ENCODE results near the gene ADAM15.

ADAM15 gene

DNA sequence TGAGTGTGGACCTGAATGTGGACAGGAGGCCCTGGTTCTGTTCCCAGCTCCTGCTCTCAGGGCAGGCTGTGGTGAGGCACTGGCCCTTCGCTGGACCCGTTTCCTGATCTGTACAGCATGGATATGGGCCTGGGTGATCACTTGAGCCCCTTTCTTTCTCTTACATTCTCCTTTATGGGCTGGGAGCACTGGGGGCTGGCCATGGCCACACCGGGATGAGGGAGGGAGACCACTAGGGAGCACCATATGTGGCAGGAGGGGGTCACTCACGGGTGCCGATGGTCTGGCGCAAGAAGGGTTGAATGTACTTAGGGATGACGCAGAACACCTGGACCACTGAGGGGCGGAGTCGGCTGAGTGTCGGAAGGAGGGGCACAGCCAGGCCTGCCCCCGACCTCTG, 20.2 kb upstream of the ADAM15 start:
- Histone ChIP-seq H3K9ac (ENCODE audit: low read depth, low read length) (no peak overlapping the region), H3K36me3 (ENCODE audit: insufficient read depth, low read length) (no peaks in the 10 kb centered on the region), H3K4me1 (ENCODE audit: insufficient read depth, low read length) (peaks cover 9% of the 10 kb centered on the region; the same call in 1 of the 2 replicates), H3K9me3 (ENCODE audit: control insufficient read depth, insufficient read depth, low read length) (no peaks in the 10 kb centered on the region)

DNA sequence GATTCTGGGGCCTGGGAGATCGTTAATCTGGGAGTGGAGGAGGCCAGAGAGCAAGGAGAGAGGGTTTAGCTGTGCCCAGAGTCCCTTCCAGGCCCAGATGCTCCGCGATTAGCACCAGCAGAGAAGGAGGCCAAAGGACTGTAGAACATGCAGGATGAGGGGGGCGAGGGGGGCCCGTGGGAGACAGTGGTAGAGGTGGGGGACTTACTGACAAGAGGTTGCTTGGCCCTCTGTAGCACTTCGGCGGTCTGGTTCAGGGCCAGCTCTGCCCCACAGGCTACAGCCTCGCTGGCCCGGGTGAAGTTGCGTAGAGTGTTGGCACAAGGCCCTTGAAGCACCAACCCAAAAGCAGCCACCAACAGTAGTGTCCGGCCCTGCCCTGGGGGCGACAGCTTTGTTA, 18.2 kb upstream of the ADAM15 start:
- no peak overlapping the region for H3K9ac ChIP-seq (ENCODE audit: low read depth, low read length)
- H3K9me3 ChIP-seq (ENCODE audit: control insufficient read depth, insufficient read depth, low read length): no peaks in the 10 kb centered on the region
- no peaks in the 10 kb centered on the region for H3K4me1 ChIP-seq (ENCODE audit: insufficient read depth, low read length)
- H3K36me3 ChIP-seq (ENCODE audit: insufficient read depth, low read length): no peaks in the 10 kb centered on the region

DNA sequence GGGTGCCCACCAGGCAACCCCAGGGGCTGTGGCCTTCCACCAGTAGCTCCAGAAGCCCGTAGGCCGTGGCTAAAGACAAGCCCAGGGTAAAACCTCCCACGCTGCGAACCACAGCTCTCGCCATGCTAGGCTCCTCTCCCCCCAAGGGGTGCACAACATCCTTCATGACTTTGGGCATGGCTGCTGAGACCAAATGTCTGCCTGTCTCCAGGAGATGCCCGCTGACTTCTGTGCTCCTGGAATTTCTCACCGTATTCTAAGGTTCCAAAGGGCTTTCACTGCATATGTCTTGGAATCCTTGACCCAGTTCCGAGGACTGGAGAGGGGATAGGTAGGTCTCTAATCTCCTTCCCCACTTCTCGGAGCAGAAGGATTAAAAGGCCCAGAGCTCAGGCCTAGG, 17.6 kb upstream of the ADAM15 start, which contains the start of the genes DCST1 and DCST2:
DCST1 (plus strand) TSS at position 301 of the 400 bp plus-strand sequence. CDS start 213 bp downstream, outside the sequence.
DCST2 (minus strand) TSS at position 258 of the 400 bp plus-strand sequence; CDS start at position 178, 80 bp downstream.
- H3K4me1 ChIP-seq (ENCODE audit: insufficient read depth, low read length): no peaks in the 10 kb centered on the region
- no peaks in the 10 kb centered on the region for H3K9me3 ChIP-seq (ENCODE audit: control insufficient read depth, insufficient read depth, low read length)
- no peaks in the 10 kb centered on the region for H3K36me3 ChIP-seq (ENCODE audit: insufficient read depth, low read length)
- no peak within 1 kb of the TSS for H3K9ac ChIP-seq (ENCODE audit: low read depth, low read length)

DNA sequence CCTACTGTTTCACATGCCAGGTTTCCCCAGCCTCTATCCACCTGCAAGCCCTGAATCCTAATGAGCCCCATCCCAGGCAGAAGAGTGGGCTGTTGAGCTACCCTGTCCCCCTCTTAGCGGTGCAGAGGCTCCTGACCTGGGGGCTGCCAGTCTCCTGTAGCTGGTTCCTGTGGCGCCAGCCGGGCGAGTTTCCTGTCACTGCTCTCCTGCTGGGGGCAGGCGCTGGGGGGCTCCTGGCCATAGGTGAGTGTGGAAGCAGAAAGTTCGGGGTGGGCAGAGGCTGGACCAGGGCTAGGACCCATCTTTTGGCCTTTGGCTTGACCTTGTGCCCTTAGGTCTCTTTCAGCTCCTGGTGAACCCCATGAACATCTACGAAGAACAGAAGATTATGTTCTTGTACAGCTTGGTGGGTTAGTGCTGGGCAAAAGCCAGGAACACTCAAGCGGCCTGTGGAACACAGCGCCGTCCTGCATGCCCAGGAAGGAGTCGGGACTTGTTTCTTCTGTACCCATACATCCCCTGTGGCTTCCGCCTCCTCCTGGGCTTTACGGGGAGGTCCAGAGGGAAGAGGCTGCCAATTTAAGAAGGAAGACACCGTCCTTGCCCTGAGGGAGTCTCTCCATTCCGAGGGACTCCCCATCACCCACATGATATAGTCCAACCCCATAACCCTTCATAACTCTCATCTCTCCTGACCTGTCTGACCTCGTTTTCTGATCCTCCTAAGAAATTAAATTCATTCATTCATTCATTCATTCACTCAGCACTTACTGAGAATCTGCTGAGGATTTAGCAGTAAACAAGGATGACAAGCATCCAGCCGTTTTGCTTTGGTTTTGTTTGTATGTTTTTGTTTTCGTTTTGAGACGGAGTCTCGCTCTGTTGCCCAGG, 16.6 kb upstream of the ADAM15 start:
- Histone ChIP-seq H3K9me3 (ENCODE audit: control insufficient read depth, insufficient read depth, low read length) (no peaks in the 10 kb centered on the region), H3K9ac (ENCODE audit: low read depth, low read length) (no peak overlapping the region), H3K4me1 (ENCODE audit: insufficient read depth, low read length) (no peaks in the 10 kb centered on the region), H3K36me3 (ENCODE audit: insufficient read depth, low read length) (no peaks in the 10 kb centered on the region)

DNA sequence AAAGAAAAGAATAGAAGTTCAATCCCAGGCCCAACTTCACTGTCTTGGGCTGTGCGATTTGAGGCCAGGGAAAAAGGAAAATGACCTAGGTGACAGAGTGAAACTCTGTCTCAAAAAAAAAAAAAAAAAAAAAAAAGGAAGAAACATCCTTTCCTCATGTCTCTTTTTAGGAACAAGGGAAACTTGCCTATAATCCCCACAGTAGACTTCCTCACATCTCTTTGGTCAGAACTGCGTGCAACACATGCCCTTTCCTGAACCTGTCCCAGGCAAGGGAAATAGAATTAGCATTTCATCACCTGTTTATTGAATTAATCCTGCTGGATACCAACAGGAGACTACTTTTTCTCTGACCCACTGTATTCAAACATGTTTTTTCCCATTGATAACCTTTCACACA, 15.2 kb upstream of the ADAM15 start:
- no peaks in the 10 kb centered on the region for H3K9me3 ChIP-seq (ENCODE audit: control insufficient read depth, insufficient read depth, low read length)
- H3K9ac ChIP-seq (ENCODE audit: low read depth, low read length): no peak overlapping the region
- no peaks in the 10 kb centered on the region for H3K4me1 ChIP-seq (ENCODE audit: insufficient read depth, low read length)
- no peaks in the 10 kb centered on the region for H3K36me3 ChIP-seq (ENCODE audit: insufficient read depth, low read length)

DNA sequence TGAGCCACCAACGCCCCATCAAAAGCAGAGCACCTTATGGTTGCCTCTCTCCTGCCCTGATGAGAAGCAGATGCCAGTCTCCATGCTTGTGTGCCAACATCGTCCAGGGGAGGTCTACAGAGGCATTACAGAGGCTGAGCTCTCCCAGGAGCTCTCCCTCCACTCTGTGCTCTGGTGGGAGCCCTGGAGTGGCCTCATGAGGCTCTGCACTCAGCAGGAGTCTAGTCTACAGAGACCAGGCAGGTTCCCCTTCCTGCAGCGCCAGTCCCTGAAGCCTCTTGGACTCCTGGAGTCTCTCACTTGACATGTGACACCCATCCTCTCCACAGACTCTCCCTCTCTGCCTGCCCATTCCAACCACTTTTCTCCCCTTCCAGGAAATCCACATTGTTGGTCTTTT, 14.1 kb upstream of the ADAM15 start:
- H3K9ac ChIP-seq (ENCODE audit: low read depth, low read length): no peak overlapping the region
- no peaks in the 10 kb centered on the region for H3K36me3 ChIP-seq (ENCODE audit: insufficient read depth, low read length)
- no peaks in the 10 kb centered on the region for H3K4me1 ChIP-seq (ENCODE audit: insufficient read depth, low read length)
- no peaks in the 10 kb centered on the region for H3K9me3 ChIP-seq (ENCODE audit: control insufficient read depth, insufficient read depth, low read length)

DNA sequence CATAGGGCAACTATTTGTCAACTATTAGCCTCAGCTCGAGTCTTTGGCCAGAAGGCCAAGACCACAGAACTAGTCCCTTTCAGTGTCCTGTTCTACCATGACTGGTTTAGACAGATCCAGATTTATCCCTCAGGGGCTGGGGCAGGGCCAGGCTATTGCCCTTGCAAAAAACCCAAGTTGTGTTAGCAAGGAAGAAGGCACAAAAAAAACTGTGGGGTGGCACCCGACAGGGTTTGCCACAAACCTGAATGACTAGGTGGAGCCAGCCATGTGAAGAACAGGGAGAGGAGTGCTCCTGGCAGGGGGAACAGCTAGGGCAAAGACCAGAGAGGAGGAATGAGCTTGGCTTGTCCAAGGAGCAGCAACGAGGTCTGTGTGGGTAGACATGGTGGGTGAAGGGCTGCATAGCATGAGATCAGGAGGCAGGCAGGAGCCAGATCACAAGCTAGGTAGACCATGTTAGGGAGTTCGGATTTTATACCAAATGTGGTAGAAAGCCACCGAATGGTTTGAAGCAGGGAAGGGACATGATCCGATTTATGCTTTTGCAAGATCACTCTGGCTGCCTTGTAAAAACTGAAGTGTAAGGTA, 13.2 kb upstream of the ADAM15 start:
- Histone ChIP-seq H3K9me3 (ENCODE audit: control insufficient read depth, insufficient read depth, low read length) (no peaks in the 10 kb centered on the region), H3K4me1 (ENCODE audit: insufficient read depth, low read length) (no peaks in the 10 kb centered on the region), H3K36me3 (ENCODE audit: insufficient read depth, low read length) (no peaks in the 10 kb centered on the region), H3K9ac (ENCODE audit: low read depth, low read length) (no peak overlapping the region)

DNA sequence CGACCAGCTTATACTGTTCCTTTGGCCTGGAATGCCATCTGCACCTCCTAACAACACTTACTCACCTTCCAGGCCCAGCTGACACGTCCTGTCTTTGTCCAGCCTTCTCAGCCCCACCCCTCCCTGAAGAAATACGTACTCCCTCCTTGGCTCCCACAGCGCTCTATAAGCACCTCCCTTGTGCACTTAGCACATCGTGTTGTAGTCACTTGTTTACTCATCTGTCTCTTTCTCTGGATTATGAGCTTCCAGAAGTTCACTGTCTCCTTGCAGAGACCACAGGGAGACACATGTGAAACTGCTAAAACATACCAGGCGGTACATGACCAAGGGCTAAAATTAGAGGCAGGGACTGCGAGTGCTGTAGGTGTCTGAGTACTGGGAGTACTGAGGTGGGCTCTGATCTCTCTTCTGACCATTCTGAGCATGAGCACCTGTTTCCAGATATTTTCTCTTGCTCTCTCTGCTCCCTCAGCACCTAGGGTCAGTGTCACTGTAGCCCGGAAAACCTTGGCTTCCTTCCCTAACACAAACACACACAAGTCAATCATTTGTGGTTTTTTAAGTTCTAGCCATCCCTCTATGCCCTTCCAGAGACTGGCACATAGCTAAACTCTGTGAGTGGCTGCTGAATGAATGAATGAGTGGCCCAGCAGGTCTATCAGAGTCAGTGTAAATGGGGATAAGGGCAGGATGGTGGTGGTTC, 12.4 kb upstream of the ADAM15 start:
- Histone ChIP-seq H3K9ac (ENCODE audit: low read depth, low read length) (no peak overlapping the region), H3K36me3 (ENCODE audit: insufficient read depth, low read length) (no peaks in the 10 kb centered on the region), H3K9me3 (ENCODE audit: control insufficient read depth, insufficient read depth, low read length) (no peaks in the 10 kb centered on the region), H3K4me1 (ENCODE audit: insufficient read depth, low read length) (no peaks in the 10 kb centered on the region)

DNA sequence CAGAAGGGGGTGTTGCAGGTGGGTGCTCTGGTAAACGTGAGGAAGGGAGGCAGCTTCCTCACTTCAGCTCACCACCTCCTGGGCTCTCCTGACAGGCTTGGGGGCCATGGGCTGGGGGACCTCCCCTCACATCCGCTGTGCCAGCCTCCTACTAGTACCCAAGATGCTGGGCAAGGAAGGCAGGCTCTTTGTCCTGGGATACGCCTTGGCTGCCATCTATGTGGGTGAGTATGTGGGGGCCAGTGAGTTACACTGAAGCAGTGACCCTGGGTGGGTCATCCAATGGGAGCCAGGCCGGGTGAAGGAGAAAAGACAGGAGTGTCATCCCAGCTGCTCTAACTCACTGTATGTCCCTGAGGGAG, 11.8 kb upstream of the ADAM15 start:
- Histone ChIP-seq H3K9me3 (ENCODE audit: control insufficient read depth, insufficient read depth, low read length) (no peaks in the 10 kb centered on the region), H3K36me3 (ENCODE audit: insufficient read depth, low read length) (no peaks in the 10 kb centered on the region), H3K4me1 (ENCODE audit: insufficient read depth, low read length) (no peaks in the 10 kb centered on the region; the same call in 1 of the 2 replicates), H3K9ac (ENCODE audit: low read depth, low read length) (no peak overlapping the region)

DNA sequence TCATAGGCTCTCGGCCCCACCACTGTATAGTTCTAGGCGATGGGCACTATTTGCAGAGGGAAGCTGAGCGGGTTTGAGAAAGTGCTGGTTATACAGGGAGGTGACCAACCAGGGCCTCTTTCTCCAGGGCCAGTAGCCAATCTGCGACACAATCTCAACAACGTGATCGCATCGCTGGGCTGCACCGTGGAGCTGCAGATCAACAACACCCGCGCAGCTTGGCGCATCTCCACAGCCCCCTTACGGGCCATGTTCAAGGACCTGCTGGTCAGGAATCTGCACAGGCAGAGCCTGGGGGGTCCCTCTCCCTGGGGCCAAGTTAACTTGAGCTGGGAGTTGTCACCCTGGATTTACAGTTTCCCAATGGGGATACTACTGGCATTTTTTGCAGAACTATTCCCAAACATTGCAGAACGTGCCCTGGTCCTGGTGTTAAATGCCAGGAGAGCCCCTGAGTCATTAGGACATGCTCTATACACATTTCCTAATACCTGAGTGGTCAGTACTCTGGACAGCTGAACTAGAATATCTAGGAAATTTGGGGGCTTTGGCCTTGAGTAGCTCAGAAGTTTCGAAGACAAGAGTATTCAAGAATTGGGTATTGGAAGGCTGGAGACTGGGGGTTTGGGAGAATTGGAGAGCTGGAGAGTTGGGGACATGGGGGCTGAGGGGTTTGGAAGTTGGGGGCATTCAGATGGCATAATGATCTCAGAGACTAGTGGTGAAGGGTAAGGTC, 10.6 kb upstream of the ADAM15 start:
- H3K36me3 ChIP-seq (ENCODE audit: insufficient read depth, low read length): no peaks in the 10 kb centered on the region
- H3K4me1 ChIP-seq (ENCODE audit: insufficient read depth, low read length): peaks cover 3% of the 10 kb centered on the region; the same call in 1 of the 2 replicates

DNA sequence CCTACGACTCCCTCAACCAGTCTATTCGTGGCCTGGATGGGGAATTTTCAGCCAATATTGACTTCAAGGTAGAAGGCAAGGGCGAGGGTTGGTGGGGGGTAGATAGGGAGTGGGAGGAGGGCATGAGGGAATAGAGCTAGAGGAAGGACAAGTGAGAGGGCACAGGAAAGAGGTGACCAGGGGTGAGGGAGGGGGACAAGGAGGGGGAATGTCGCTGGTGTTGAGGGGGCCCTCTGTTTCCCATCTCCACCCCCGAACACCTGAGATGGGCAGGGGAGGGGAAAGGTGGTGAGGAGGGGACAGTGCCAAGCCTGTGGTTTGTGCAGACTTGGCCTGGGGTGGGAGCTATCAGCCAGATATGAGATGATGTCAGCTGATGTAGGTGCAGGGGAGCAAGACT, 8.3 kb upstream of the ADAM15 start:
- Histone ChIP-seq H3K9me3 (ENCODE audit: control insufficient read depth, insufficient read depth, low read length) (no peaks in the 10 kb centered on the region), H3K9ac (ENCODE audit: low read depth, low read length) (no peak overlapping the region), H3K36me3 (ENCODE audit: insufficient read depth, low read length) (no peaks in the 10 kb centered on the region), H3K4me1 (ENCODE audit: insufficient read depth, low read length) (peaks cover 3% of the 10 kb centered on the region; the same call in 1 of the 2 replicates)

More for the DNA sequence above, 10.6 kb upstream of the ADAM15 start:
- Histone ChIP-seq H3K9ac (ENCODE audit: low read depth, low read length) (no peak overlapping the region), H3K9me3 (ENCODE audit: control insufficient read depth, insufficient read depth, low read length) (no peaks in the 10 kb centered on the region)

DNA sequence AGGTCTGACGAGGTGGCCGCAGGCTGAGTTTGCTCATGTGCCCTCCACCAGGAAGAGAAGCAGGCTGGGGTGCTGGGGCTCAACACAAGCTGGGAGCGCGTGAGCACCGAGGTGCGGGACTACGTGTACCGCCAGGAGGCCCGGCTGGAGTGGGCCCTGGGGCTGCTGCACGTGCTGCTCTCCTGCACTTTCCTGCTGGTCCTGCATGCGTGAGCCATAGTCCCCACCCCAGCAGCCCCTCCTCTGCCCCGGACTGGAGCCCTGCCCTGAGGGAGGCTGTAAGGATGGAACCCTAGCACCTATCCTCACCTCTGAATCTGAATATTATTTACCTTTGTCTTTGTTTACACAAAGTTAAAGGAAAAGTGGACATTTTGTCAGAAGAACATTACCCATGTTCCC, 7.8 kb upstream of the ADAM15 start:
- H3K9me3 ChIP-seq (ENCODE audit: control insufficient read depth, insufficient read depth, low read length): no peaks in the 10 kb centered on the region
- no peaks in the 10 kb centered on the region for H3K36me3 ChIP-seq (ENCODE audit: insufficient read depth, low read length)
- H3K9ac ChIP-seq (ENCODE audit: low read depth, low read length): no peak overlapping the region
- H3K4me1 ChIP-seq (ENCODE audit: insufficient read depth, low read length): peaks cover 3% of the 10 kb centered on the region; the same call in 1 of the 2 replicates

DNA sequence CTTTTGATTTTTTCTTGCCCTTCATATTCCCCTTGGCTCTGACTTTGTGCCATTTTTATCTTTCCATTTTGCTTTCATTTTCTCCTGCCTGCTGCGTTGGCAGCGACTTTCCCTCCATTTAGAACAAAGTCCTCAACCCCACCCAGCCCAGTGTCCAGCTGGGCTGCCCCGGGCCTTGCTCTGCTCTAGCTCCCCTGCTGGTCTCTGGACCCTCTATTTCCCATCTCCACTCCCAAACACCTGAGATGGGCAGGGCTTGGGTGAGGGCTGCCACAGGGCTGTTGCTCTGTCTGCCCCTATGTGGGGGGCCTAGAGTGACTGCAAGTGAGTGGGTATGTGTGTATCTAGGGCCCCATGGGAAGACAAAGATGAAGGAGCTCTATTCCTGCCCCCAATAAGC, 7.3 kb upstream of the ADAM15 start:
- H3K4me1 ChIP-seq (ENCODE audit: insufficient read depth, low read length): peaks cover 3% of the 10 kb centered on the region; the same call in 1 of the 2 replicates

DNA sequence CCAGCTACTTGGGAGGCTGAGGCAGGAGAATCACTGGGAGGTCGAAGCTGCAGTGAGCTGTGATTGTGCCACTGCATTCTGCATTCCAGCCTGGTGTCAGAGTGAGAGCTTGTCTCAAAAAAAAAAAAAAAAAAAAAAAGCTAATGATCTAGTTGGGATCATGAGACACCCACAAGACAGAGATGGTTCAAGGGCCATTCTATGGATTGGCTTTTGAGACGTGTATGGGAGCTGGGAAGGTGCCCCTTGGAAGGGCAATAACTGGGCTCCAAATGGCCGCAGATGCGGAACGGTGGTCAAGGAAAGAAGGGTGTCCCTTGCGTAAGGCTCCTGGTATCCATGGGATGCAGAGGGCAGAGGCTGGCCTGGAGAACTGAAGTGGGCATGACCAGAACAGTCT, 6.8 kb upstream of the ADAM15 start:
- Histone ChIP-seq H3K9ac (ENCODE audit: low read depth, low read length) (no peak overlapping the region), H3K36me3 (ENCODE audit: insufficient read depth, low read length) (no peaks in the 10 kb centered on the region), H3K4me1 (ENCODE audit: insufficient read depth, low read length) (peaks cover 3% of the 10 kb centered on the region; the same call in 1 of the 2 replicates), H3K9me3 (ENCODE audit: control insufficient read depth, insufficient read depth, low read length) (no peaks in the 10 kb centered on the region)

More for the DNA sequence above, 7.3 kb upstream of the ADAM15 start:
- Histone ChIP-seq H3K36me3 (ENCODE audit: insufficient read depth, low read length) (no peaks in the 10 kb centered on the region), H3K9ac (ENCODE audit: low read depth, low read length) (no peak overlapping the region), H3K9me3 (ENCODE audit: control insufficient read depth, insufficient read depth, low read length) (no peaks in the 10 kb centered on the region)
